Right lobe of liver (tissue), 6 donors: ENCODE results near the gene MFSD1. TPM values are rescaled to one million over a fixed set of nuclear protein-coding genes. Genes with fewer than 3 reads are reported as not detected.
A peak's percentile ranks its signal among the peaks of the same experiment; 100 is the strongest.

Experiments
- ATAC-seq, 4 donors: fragments of 200-7000 bp; cut with Tn5 transposase; one replicate each; pipeline ENCODE4 v1.9.1; 2020; ENCODE audit warnings: mild to moderate bottlenecking in 4 of 4, moderate library complexity in 4 of 4
- DNase-seq, 3 donors: peaks; one replicate each; pipeline ENCODE4 v3.0.0-alpha.2; 2020
- H3K27ac ChIP-seq, 3 donors: fragments of 200-600 bp; one replicate each; pipeline ENCODE4 v1.8.0; 2022
- H3K27me3 ChIP-seq, 2 donors: fragments of 200-600 bp; one replicate each; pipeline ENCODE4 v1.8.0; 2022
- H3K36me3 ChIP-seq, 4 donors: fragments of 200-600 bp; sonication (generic) in 1 of 4; one replicate each; pipeline versions ENCODE4 v1.5.1 to v1.8.0; 2017 to 2022; ENCODE audit warnings: control low read depth in 1 of 4
- H3K4me1 ChIP-seq, 4 donors: fragments of 200-600 bp; sonication (generic) in 1 of 4; one replicate each; pipeline versions ENCODE4 v1.5.1 to v1.8.0; 2017 to 2022; ENCODE audit warnings: control low read depth in 1 of 4
- H3K4me3 ChIP-seq, 3 donors: fragments of 200-600 bp; one replicate each; pipeline ENCODE4 v1.8.0; 2022
- H3K9me3 ChIP-seq, 4 donors: fragments of 200-600 bp; sonication (generic) in 1 of 4; one replicate each; pipeline versions ENCODE4 v1.5.1 to v1.8.0; 2017 to 2022; ENCODE audit warnings: control low read depth in 1 of 4
- CTCF ChIP-seq, 4 donors: fragments of 200-600 bp in 3 of 4; fragments of 450-650 bp in 1 of 4; IDR thresholded peaks; one replicate each; pipeline versions ENCODE4 v1.5.1 to v1.8.0; 2016 to 2022; ENCODE audit warnings: antibody characterized with exemption in 4 of 4, mild to moderate bottlenecking in 2 of 4
- POLR2A ChIP-seq: fragments of 450-650 bp; IDR thresholded peaks from one replicate; pipeline ENCODE4 v1.6.1; 2017; ENCODE audit warnings: antibody characterized with exemption, mild to moderate bottlenecking
- WGBS: methylation state at CpG from one replicate; pipeline ENCODE4 v1.1.6; 2018; ENCODE audit warnings: low coverage, low lambda C conversion rate; ENCODE audit not compliant: insufficient coverage; ENCODE audit errors: missing lambda C conversion rate; 5-methylcytosine and 5-hydroxymethylcytosine counted together
- intact Hi-C, 2 donors: fragments of 100-400 bp; cut with DNase I; formaldehyde crosslinking; loops; one replicate each; pipeline versions ENCODE4 v1.11.2 to v1.14.1; 2022
- total RNA-seq, 6 experiments: library from RNA; depleted of rRNA in 2 of 6; stranded (reverse); fragments of >200 nt in 2 of 6; fragmentation: NEBNext Ultra II Directional in 3 of 6; extraction: Animal tissue kit (Norgen Biotek cat#: 25700) in 3 of 6; gene quantifications; one replicate each; pipeline versions ENCODE4 v1.1.0 to v1.2.4, GENCODE V29; 2016 to 2023
- donor health status: DM: no; HTN: yes; CAD: no.
- donor health status: DM: no; HTN: no; CAD: no.
- donor health status: DM: no; HTN: no; CAD: no.
- donor health status: DM: no; HTN: yes; CAD: no.
- donor health status: DM: no; HTN: yes; CAD: no.

Gene MFSD1
- total RNA-seq, 6 experiments from 2014 or later, result 25.3 to 38.5 (median 35.3) TPM

DNA sequence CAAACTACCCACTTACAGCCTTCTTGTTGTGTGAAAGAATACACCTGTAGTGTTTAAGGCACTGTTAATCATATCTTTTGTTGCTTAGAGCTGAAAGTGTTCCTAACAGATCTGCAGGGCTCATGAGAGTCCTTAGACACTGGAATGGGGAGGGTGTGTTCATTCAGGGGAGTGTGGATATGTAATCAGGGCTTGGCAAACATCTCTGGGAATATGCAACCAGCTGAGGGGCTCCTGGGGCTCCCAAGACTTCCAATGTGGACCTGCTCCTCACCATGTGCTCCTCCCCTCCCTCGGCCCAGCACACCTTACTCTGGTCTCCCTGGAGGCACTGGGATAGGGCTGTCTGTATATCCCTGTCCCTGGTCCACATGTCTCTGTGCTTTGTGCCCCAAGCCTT is 30.3 kb upstream of the MFSD1 start:
- Histone ChIP-seq H3K4me1 (peaks cover 0 to 18% (median 0%) of the 10 kb centered on the region in 4 donors), H3K36me3 (no peaks in the 10 kb centered on the region), H3K9me3 (no peaks in the 10 kb centered on the region), H3K27ac (no peak overlapping the region), H3K27me3 (no peaks in the 10 kb centered on the region), H3K4me3 (no peak overlapping the region)
- 100% methylated on average over 1 of the region's 1 CpG for WGBS
- intact Hi-C loops, result no loop called here
- ATAC-seq (no peak), DNase-seq (no peak)
- TF ChIP-seq CTCF (IDR thresholded peaks at IDR 0.05), result no peak
- TF ChIP-seq POLR2A, result no peak

DNA sequence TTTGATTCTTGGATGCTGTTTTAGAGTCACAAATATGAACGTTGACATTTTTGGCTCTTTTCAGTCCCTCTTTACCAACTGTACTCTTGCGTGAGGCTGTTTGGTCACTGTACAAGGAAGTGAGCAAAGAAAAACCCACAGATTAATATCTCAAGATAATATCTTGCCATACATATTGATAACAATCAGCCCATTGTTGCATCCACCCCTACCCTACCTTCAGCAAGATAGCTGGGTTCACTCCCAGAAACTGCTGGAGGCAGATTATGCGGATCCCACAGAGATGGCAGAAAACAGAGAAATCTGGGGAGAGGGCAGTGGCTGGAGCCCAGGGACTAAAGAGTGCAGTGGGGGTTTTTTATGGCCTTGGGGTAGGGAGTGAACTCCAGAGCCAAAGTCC is 29.9 kb upstream of the MFSD1 start:
- H3K9me3 ChIP-seq, result no peaks in the 10 kb centered on the region
- TF ChIP-seq CTCF (IDR thresholded peaks at IDR 0.05) (no peak), POLR2A (no peak)
- no peaks in the 10 kb centered on the region for H3K27me3 ChIP-seq
- intact Hi-C loops, result no loop called here
- no peak overlapping the region for H3K27ac ChIP-seq
- 74% methylated on average over 2 of the region's 3 CpGs for WGBS
- DNase-seq (no peak), ATAC-seq (no peak)
- H3K4me3 ChIP-seq, result no peak overlapping the region
- H3K36me3 ChIP-seq, result no peaks in the 10 kb centered on the region
- peaks cover 0 to 18% (median 0%) of the 10 kb centered on the region in 4 donors for H3K4me1 ChIP-seq

DNA sequence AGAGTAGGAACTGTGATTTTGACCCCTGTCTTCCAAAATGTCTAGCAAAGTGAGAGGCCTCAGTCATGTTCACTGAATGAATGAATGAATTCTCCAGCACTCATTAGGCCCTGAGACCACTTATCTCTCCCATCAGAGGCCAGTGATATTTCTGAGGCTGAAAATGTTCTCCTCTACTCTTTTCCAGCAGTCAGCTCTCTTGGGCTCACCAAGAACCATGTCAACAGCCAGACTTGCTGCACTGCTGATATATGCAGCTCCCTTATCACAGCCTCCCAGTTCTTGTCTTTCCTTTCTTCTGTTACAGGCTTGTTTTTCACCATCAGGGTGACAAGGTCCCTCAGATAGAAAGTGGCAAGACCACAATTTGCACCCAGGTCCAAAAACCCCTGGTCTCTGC is 28.7 kb upstream of the MFSD1 start:
- no peak overlapping the region for H3K4me3 ChIP-seq
- DNase-seq (no peak), ATAC-seq (no peak)
- intact Hi-C loops, result no loop called here
- no peak overlapping the region for H3K27ac ChIP-seq
- peaks cover 0 to 15% (median 0%) of the 10 kb centered on the region in 4 donors for H3K4me1 ChIP-seq
- H3K9me3 ChIP-seq, result no peaks in the 10 kb centered on the region
- no peaks in the 10 kb centered on the region for H3K36me3 ChIP-seq
- no peaks in the 10 kb centered on the region for H3K27me3 ChIP-seq
- TF ChIP-seq CTCF (IDR thresholded peaks at IDR 0.05) (no peak), POLR2A (no peak)

- DNase-seq, result no peak
- no peaks in the 10 kb centered on the region for H3K27me3 ChIP-seq
- no peak overlapping the region for H3K4me3 ChIP-seq
- no peak overlapping the region for H3K27ac ChIP-seq
- TF ChIP-seq POLR2A, result no peak
- TF ChIP-seq CTCF (IDR thresholded peaks at IDR 0.05), result peak in 1 of 4 donors; percentile 6
- ATAC-seq, result peak in 1 of 4 donors; percentile 52
- peaks cover 0 to 8% (median 0%) of the 10 kb centered on the region in 4 donors for H3K4me1 ChIP-seq
- WGBS, result 68% methylated on average over 7 of the region's 7 CpGs
- H3K36me3 ChIP-seq, result no peaks in the 10 kb centered on the region
- no peaks in the 10 kb centered on the region for H3K9me3 ChIP-seq
- intact Hi-C loops, result no loop called here
These were observed 27.7 kb upstream of the MFSD1 start for GRCh38 chr3:158773845-158774830.
